GM18508 (cell line): ENCODE results near the gene DMAC2.
"Not testable (repeated sequence)": the region's sequence is repeated elsewhere in the genome, so short reads cannot be mapped to it uniquely, and the experiment has no call there.

ENCODE experiments used
- ATAC-seq: cut with Tn5 transposase; IDR thresholded peaks from one replicate; pipeline ENCODE4 v1.9.1; 2021; ENCODE audit warnings: moderate number of reproducible peaks; ENCODE audit not compliant: insufficient read depth, unreplicated experiment

The DMAC2 gene

GRCh38 chr19:41403181-41403970 lies 36.3 kb downstream of the DMAC2 start:
- ATAC-seq: no peak

GRCh38 chr19:41402010-41402409 lies 37.7 kb downstream of the DMAC2 start:
- ATAC-seq: no peak

DNA sequence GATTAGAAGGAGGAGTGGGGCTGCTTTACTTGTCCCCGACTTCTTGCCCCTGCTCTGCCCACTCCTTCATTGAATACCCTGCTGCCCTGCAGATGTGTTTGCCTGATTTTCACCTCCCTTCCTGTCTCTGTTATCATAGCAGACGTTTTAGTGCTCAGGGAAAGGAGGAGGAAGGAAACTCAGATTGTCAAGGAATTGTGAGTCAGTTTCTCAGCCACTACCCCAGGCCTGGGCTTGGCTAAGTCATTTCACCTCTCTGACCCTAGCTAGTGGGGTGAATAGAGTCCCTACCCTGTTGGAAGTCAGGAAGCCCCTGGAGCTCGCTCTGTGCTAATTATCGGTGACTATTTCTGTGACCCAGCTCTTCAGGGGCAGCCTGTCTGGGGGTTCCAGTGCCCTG lies 38.2 kb downstream of the DMAC2 start:
- no peak for ATAC-seq

- no peak for ATAC-seq
These were observed 40.2 kb downstream of the DMAC2 start for GRCh38 chr19:41399525-41399924.

DNA sequence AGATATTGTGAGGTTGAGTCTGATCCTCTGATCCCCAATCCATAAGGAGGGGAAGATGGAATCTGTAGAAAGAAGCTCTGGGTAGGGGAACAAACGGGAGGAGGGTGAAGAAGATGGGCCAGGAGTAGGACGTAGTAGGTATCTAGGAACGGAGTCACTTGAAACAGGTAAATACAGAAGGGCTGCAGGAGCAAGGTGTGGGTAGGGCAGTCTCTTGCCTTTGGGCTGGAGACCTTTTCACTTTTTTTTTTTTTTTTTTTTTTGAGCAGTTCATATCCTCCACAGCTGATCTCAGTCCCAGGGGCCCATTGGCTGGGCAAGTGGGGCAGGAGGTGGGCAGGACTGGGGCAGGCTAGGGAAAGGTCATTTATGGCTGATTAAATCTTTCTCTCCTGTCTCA lies 40.6 kb downstream of the DMAC2 start:
- no peak for ATAC-seq

- no peak for ATAC-seq
These were observed 41.1 kb downstream of the DMAC2 start for GRCh38 chr19:41398598-41398997.

- ATAC-seq: no peak
These were observed 41.7 kb downstream of the DMAC2 start for GRCh38 chr19:41398050-41398418.

GRCh38 chr19:41397086-41398049 lies 42.3 kb downstream of the DMAC2 start, which contains the start of the genes BCKDHA and EXOSC5:
Gene BCKDHA (plus strand): TSS chr19:41397818. CDS start chr19:41397828, 10 bp downstream.
Gene EXOSC5 (minus strand): TSS chr19:41397359. CDS start chr19:41397328, 31 bp downstream.
- peak; percentile 48 for ATAC-seq

- ATAC-seq: no peak
These were observed 44.4 kb downstream of the DMAC2 start for GRCh38 chr19:41395355-41395754.

DNA sequence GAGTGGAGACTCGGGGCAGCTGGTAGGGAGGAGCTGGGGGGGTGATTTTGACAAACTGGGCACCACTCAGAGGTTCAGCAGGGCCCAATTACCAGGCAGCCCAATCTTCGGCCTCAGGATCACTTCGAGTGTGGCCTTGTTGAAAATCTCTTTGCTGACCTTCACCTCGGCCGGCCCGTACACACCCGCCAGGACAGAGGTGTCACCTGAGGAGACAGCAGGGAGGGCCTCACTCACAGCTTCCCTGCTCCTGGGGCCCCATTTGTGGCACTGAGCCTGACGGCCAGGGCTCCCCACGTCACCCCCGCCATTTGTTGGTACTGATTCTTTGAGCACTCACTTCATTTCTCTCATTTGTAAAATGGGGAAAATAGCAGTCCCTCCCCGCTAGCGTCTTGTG lies 46.9 kb downstream of the DMAC2 start:
- no peak for ATAC-seq

DNA sequence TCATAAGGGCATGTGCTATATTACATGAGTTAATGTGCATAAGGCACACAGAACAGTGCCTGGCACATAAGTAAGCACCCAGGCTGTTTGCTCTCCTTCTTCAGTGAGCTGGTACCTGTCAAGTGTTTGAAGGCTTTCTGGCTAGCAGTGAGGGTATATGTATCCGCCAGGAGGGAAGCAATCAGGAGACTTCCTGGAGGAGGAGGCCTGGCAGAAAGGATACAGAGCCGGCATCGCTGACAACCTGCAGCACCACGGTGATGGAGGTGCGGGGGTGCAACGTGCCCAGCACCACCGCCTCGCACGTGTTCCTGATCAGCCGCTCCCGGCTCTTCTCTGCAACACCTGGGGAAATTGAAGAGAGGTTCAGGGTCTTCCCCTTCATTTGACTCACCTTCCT lies 48.1 kb downstream of the DMAC2 start:
- ATAC-seq: no peak

- no peak for ATAC-seq
These were observed 53.3 kb downstream of the DMAC2 start for GRCh38 chr19:41386442-41386841.

GRCh38 chr19:41384351-41384750 lies 55.4 kb downstream of the DMAC2 start:
- no peak for ATAC-seq

- ATAC-seq: not testable (repeated sequence)
These were observed 58.2 kb downstream of the DMAC2 start for GRCh38 chr19:41381536-41381935.
